Transverse colon (tissue), 4 donors: ENCODE measurements around the gene IL26.

Experiments used
- POLR2A ChIP-seq: fragments of 450-650 bp; IDR thresholded peaks from one replicate; pipeline ENCODE4 v1.6.1; 2016; ENCODE audit warnings: antibody characterized with exemption, mild to moderate bottlenecking, moderate library complexity
- POLR2AphosphoS5 ChIP-seq, 3 donors: sonication (generic); formaldehyde crosslinking; IDR thresholded peaks; one replicate each; pipeline ENCODE4 v1.6.1; 2016; ENCODE audit warnings: antibody characterized with exemption in 3 of 3
- TF ChIP-seq, protein P1 (sequence below), 5 experiments: fragments of 200-600 bp in 3 of 5; fragments of 450-650 bp in 2 of 5; sonication (generic) in 3 of 5; IDR thresholded peaks; 1 replicate in 2 of 5; 2 replicates in 3 of 5; pipeline ENCODE4 v1.5.1; 2016 to 2017; ENCODE audit warnings: antibody characterized with exemption in 5 of 5, inconsistent platforms in 3 of 5, mild to moderate bottlenecking in 2 of 5, moderate library complexity in 1 of 5

DNA sequence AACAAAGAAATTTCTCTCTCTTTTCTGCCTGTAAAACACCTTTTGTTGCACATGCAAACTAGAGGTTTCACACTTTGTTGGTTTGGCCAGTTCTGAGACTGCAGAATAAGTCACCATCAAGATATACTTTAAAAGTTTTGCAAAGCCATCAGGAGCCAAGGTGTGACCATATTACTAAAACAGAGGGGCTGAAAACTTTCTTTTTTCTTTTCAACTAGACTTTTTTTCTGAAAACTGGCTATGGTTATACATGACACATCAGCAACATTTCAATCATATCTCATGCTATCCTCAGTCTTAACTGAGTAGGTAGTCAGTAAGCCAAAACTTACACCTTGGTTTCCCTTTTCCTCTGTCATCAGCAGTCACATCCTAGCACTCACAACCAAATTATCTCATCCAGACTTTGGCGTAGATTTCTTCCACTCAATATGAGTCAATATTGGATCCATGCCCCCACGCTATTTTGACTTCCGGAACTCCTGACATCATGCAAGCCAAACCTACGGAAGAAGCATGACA, 62.0 kb downstream of the IL26 start:
- TF ChIP-seq, protein P1, sequence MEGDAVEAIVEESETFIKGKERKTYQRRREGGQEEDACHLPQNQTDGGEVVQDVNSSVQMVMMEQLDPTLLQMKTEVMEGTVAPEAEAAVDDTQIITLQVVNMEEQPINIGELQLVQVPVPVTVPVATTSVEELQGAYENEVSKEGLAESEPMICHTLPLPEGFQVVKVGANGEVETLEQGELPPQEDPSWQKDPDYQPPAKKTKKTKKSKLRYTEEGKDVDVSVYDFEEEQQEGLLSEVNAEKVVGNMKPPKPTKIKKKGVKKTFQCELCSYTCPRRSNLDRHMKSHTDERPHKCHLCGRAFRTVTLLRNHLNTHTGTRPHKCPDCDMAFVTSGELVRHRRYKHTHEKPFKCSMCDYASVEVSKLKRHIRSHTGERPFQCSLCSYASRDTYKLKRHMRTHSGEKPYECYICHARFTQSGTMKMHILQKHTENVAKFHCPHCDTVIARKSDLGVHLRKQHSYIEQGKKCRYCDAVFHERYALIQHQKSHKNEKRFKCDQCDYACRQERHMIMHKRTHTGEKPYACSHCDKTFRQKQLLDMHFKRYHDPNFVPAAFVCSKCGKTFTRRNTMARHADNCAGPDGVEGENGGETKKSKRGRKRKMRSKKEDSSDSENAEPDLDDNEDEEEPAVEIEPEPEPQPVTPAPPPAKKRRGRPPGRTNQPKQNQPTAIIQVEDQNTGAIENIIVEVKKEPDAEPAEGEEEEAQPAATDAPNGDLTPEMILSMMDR (IDR thresholded peaks at IDR 0.05) = no peak
- no peak for TF ChIP-seq POLR2AphosphoS5 (IDR thresholded peaks at IDR 0.05)
- no peak for TF ChIP-seq POLR2A
